ENCODE measurements around the gene INTS15. TPM values are rescaled to one million over a fixed set of nuclear protein-coding genes. Genes with fewer than 3 reads are reported as not detected.
A peak's percentile ranks its signal among the peaks of the same experiment; 100 is the strongest.

Gene INTS15
- polyA plus RNA-seq, 1 of the 3 experiments (the other 2 are of a cell fraction), result 39.1 TPM

DNA sequence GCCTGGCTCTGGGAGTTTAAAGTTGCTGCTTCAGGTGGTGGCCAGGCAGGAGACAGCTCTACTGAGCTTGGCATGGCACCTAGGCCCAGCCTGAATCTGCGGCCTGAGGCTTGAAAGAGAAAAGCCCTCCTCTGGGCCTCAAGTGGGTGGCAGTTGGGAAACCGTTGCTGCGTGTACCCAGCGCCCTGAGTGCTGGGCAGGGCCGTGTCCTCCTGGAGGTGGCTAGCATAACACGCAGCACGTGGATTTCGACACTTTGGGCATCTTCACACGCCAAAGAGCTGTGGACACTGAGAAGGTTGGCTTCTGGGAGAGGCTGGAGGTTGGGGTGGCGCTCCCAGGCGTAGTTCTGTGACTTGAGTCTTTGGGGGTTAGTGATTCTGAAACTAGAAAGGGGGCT lies 49.8 kb downstream of the INTS15 start:
- no peak for DNase-seq
- no peak overlapping the region for H3K27ac ChIP-seq (ENCODE audit: low read depth in 2 of 2, low read length in 1 of 2)
- H3K36me3 ChIP-seq (replicated peaks in 1 of 2; ENCODE audit: control insufficient read depth in 1 of 2, insufficient read depth in 2 of 2, low read length in 1 of 2), result peaks cover 30 to 54% of the 10 kb centered on the region in 2 experiments
- H3K9me3 ChIP-seq, result no peaks in the 10 kb centered on the region
- no peak overlapping the region for H3K4me3 ChIP-seq (ENCODE audit: low read depth in 2 of 2, low read length in 1 of 2)
- H3K9ac ChIP-seq, result no peak overlapping the region
- peaks cover 56% of the 10 kb centered on the region for H3K79me2 ChIP-seq (ENCODE audit: insufficient read depth)
- peaks cover 13% of the 10 kb centered on the region; the same call in 1 of the 2 replicates for H4K20me1 ChIP-seq (ENCODE audit: insufficient read depth)
- peaks cover 5 to 15% of the 10 kb centered on the region in 2 experiments; a peak in 2 of 4 replicates for H3K4me1 ChIP-seq (ENCODE audit: control insufficient read depth in 1 of 2, insufficient read depth in 2 of 2, low read depth in 1 of 2, low read length in 1 of 2)
- H3K4me2 ChIP-seq, result 0 out of 2 replicates have a peak overlapping the region, but pooled peaks have one; percentile 99
- no peak overlapping the region for H2AFZ ChIP-seq (ENCODE audit: low read depth)
- no peak for TF ChIP-seq POLR2AphosphoS5 (IDR thresholded peaks at IDR 0.05; ENCODE audit: low read depth, low read length)
- no peak for TF ChIP-seq GABPA (IDR thresholded peaks at IDR 0.05; ENCODE audit: low read depth)
- TF ChIP-seq NFIC (IDR thresholded peaks at IDR 0.05; ENCODE audit: borderline replicate concordance), result no peak
- TF ChIP-seq, protein P1, sequence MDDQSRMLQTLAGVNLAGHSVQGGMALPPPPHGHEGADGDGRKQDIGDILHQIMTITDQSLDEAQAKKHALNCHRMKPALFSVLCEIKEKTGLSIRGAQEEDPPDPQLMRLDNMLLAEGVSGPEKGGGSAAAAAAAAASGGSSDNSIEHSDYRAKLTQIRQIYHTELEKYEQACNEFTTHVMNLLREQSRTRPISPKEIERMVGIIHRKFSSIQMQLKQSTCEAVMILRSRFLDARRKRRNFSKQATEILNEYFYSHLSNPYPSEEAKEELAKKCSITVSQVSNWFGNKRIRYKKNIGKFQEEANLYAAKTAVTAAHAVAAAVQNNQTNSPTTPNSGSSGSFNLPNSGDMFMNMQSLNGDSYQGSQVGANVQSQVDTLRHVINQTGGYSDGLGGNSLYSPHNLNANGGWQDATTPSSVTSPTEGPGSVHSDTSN (IDR thresholded peaks at IDR 0.05), result no peak
- ChIA-PET CTCF (interaction anchor here (1.8 to 2.0 kb wide), 2 partner anchors 20 to 50 kb away, joined by 6 to 11 read pairs; partner anchors contain the start of gene INTS15), POLR2A (no interaction called here)
- WGBS (ENCODE audit: low lambda C conversion rate), result over 99% methylated on average over 8 of the region's 11 CpGs
- no peaks in the 10 kb centered on the region for H3K27me3 ChIP-seq (ENCODE audit: insufficient read depth)
- H3F3A ChIP-seq (replicated peaks; ENCODE audit: insufficient read depth), result no peaks in the 10 kb centered on the region
- H3K9me2 ChIP-seq, result no peaks in the 10 kb centered on the region

DNA sequence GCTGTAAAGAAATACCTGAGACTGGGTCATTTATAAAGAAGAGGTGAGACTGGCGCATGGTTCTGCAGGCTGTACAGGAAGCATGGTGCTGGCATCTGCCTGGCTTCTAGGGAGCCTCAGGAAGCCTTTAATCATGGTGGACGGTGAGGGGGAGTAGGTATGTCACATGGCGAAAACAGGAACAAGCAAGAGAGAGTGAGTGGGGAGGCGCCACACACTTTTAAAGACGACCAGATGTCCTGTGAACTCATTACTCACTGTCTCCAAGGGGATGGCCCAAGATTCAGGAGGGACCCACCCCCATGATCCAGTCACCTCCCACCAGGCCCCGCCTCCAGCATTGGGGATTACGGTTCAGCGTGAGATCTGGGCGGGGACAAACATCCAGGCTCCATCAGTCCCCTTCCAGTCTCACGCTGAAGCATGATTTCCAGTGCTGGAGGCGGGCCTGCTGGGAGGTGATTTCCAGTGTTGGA lies 50.5 kb downstream of the INTS15 start:
- Histone ChIP-seq H3K9me2 (no peaks in the 10 kb centered on the region), H3K9ac (no peak overlapping the region), H3K4me1 (ENCODE audit: control insufficient read depth in 1 of 2, insufficient read depth in 2 of 2, low read depth in 1 of 2, low read length in 1 of 2) (peaks cover 5 to 15% of the 10 kb centered on the region in 2 experiments; a peak in 2 of 4 replicates), H3K27ac (ENCODE audit: low read depth in 2 of 2, low read length in 1 of 2) (no peak overlapping the region), H4K20me1 (ENCODE audit: insufficient read depth) (peaks cover 13% of the 10 kb centered on the region; the same call in 1 of the 2 replicates), H3K9me3 (no peaks in the 10 kb centered on the region), H3K79me2 (ENCODE audit: insufficient read depth) (peaks cover 56% of the 10 kb centered on the region), H3K27me3 (ENCODE audit: insufficient read depth) (no peaks in the 10 kb centered on the region), H3K4me3 (ENCODE audit: low read depth in 2 of 2, low read length in 1 of 2) (no peak overlapping the region), H3K36me3 (replicated peaks in 1 of 2; ENCODE audit: control insufficient read depth in 1 of 2, insufficient read depth in 2 of 2, low read length in 1 of 2) (peaks cover 34 to 60% of the 10 kb centered on the region in 2 experiments), H2AFZ (ENCODE audit: low read depth) (no peak overlapping the region), H3F3A (replicated peaks; ENCODE audit: insufficient read depth) (no peaks in the 10 kb centered on the region), H3K4me2 (no peak overlapping the region)
- no peak for DNase-seq
- POLR2A ChIA-PET, result no interaction called here
- WGBS (ENCODE audit: low lambda C conversion rate), result 94% methylated on average over 11 of the region's 11 CpGs
- CTCF ChIA-PET, result interaction anchor here (0.9 to 1.8 kb wide), 2 partner anchors 17 to 19 kb away, joined by 3 to 11 read pairs; no protein-coding TSS in a partner anchor
- TF ChIP-seq, protein P2, sequence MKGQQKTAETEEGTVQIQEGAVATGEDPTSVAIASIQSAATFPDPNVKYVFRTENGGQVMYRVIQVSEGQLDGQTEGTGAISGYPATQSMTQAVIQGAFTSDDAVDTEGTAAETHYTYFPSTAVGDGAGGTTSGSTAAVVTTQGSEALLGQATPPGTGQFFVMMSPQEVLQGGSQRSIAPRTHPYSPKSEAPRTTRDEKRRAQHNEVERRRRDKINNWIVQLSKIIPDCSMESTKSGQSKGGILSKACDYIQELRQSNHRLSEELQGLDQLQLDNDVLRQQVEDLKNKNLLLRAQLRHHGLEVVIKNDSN (IDR thresholded peaks at IDR 0.05; ENCODE audit: borderline replicate concordance, low read depth), result no peak
- TF ChIP-seq JUND (IDR thresholded peaks at IDR 0.05) (no peak), SIN3A (IDR thresholded peaks at IDR 0.05; ENCODE audit: borderline replicate concordance, low read depth, low read length) (no peak), TAF1 (IDR thresholded peaks at IDR 0.05; ENCODE audit: borderline replicate concordance, low read depth, low read length) (no peak), MEF2A (IDR thresholded peaks at IDR 0.05; ENCODE audit: borderline replicate concordance, low read depth) (no peak)
- TF ChIP-seq, protein P3, sequence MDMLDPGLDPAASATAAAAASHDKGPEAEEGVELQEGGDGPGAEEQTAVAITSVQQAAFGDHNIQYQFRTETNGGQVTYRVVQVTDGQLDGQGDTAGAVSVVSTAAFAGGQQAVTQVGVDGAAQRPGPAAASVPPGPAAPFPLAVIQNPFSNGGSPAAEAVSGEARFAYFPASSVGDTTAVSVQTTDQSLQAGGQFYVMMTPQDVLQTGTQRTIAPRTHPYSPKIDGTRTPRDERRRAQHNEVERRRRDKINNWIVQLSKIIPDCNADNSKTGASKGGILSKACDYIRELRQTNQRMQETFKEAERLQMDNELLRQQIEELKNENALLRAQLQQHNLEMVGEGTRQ (IDR thresholded peaks at IDR 0.05; ENCODE audit: borderline replicate concordance, low read depth, low read length), result no peak
- TF ChIP-seq, protein P4, sequence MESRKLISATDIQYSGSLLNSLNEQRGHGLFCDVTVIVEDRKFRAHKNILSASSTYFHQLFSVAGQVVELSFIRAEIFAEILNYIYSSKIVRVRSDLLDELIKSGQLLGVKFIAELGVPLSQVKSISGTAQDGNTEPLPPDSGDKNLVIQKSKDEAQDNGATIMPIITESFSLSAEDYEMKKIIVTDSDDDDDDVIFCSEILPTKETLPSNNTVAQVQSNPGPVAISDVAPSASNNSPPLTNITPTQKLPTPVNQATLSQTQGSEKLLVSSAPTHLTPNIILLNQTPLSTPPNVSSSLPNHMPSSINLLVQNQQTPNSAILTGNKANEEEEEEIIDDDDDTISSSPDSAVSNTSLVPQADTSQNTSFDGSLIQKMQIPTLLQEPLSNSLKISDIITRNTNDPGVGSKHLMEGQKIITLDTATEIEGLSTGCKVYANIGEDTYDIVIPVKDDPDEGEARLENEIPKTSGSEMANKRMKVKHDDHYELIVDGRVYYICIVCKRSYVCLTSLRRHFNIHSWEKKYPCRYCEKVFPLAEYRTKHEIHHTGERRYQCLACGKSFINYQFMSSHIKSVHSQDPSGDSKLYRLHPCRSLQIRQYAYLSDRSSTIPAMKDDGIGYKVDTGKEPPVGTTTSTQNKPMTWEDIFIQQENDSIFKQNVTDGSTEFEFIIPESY (IDR thresholded peaks at IDR 0.05; ENCODE audit: borderline replicate concordance, low read depth), result no peak
